Measurements from ENCODE around the gene STKLD1.

STKLD1 gene

GRCh38 chr9:133452562-133452961 lies 76.4 kb downstream of the STKLD1 start:
- H2AK5ac ChIP-seq (ENCODE audit: low read depth, low read length): no peak overlapping the region

GRCh38 chr9:133453651-133454050 lies 77.5 kb downstream of the STKLD1 start:
- Histone ChIP-seq H2BK12ac (ENCODE audit: low read length) (no peak overlapping the region), H3K79me1 (ENCODE audit: low read depth, low read length) (no peaks in the 10 kb centered on the region), H3K4ac (ENCODE audit: low read length) (no peak overlapping the region), H4K8ac (ENCODE audit: low read depth, low read length) (no peak overlapping the region), H3K9ac (ENCODE audit: low read depth, low read length, poor library complexity) (no peak overlapping the region), H3K23ac (ENCODE audit: low read depth, low read length, poor library complexity) (no peak overlapping the region), H2BK15ac (ENCODE audit: low read length) (no peak overlapping the region), H2AK5ac (ENCODE audit: low read depth, low read length) (no peak overlapping the region), H3K27ac (replicated peaks; ENCODE audit: low read length) (no peak overlapping the region), H2AFZ (ENCODE audit: low read length) (no peak overlapping the region), H3K4me3 (ENCODE audit: low read length in 2 of 2) (no peak overlapping the region), H3K36me3 (replicated peaks in 1 of 2; ENCODE audit: control insufficient read depth in 2 of 2, insufficient read depth in 2 of 2, low read length in 2 of 2) (no peaks in the 10 kb centered on the region), H4K91ac (ENCODE audit: low read depth, low read length, poor library complexity) (no peak overlapping the region), H3K4me2 (ENCODE audit: insufficient read depth, low read length, poor library complexity, severe bottlenecking) (no peak overlapping the region), H2BK120ac (ENCODE audit: low read depth, low read length) (no peak overlapping the region), H3K27me3 (ENCODE audit: control insufficient read depth in 3 of 3, insufficient read depth in 3 of 3, low read depth in 1 of 3, low read length in 3 of 3) (peaks cover 0 to 2% (median 0%) of the 10 kb centered on the region in 3 experiments), H3K9me3 (replicated peaks in 1 of 2; ENCODE audit: control insufficient read depth in 2 of 2, insufficient read depth in 1 of 2, low read depth in 1 of 2, low read length in 2 of 2) (no peaks in the 10 kb centered on the region), H3K4me1 (ENCODE audit: control insufficient read depth in 2 of 2, insufficient read depth in 1 of 2, low read depth in 1 of 2, low read length in 2 of 2) (peaks cover 0 to 2% of the 10 kb centered on the region in 2 donors), H3K14ac (ENCODE audit: low read length) (no peak overlapping the region), H3K18ac (ENCODE audit: low read length) (no peak overlapping the region), H2BK5ac (ENCODE audit: low read length) (no peak overlapping the region)
- no CpG with 5 or more reads among the region's 11 CpGs for WGBS, 2 donors (ENCODE audit: extremely low coverage in 2 of 2, insufficient read length in 2 of 2, insufficient replicate concordance in 1 of 2)
- DNase-seq (ENCODE audit: low spot score): no peak

More at GRCh38 chr9:133452562-133452961, 76.4 kb downstream of the STKLD1 start:
- Histone ChIP-seq H3K18ac (ENCODE audit: low read length) (no peak overlapping the region), H3K27me3 (ENCODE audit: control insufficient read depth in 3 of 3, insufficient read depth in 3 of 3, low read depth in 1 of 3, low read length in 3 of 3) (no peaks in the 10 kb centered on the region), H3K9ac (ENCODE audit: low read depth, low read length, poor library complexity) (no peak overlapping the region), H2BK12ac (ENCODE audit: low read length) (no peak overlapping the region), H3K4me3 (ENCODE audit: low read length in 2 of 2) (no peak overlapping the region), H3K4me1 (ENCODE audit: control insufficient read depth in 2 of 2, insufficient read depth in 1 of 2, low read depth in 1 of 2, low read length in 2 of 2) (no peaks in the 10 kb centered on the region), H4K8ac (ENCODE audit: low read depth, low read length) (no peak overlapping the region), H3K36me3 (replicated peaks in 1 of 2; ENCODE audit: control insufficient read depth in 2 of 2, insufficient read depth in 2 of 2, low read length in 2 of 2) (no peaks in the 10 kb centered on the region), H3K27ac (replicated peaks; ENCODE audit: low read length) (no peak overlapping the region), H2BK120ac (ENCODE audit: low read depth, low read length) (no peak overlapping the region), H3K14ac (ENCODE audit: low read length) (no peak overlapping the region), H3K23ac (ENCODE audit: low read depth, low read length, poor library complexity) (no peak overlapping the region), H2BK5ac (ENCODE audit: low read length) (no peak overlapping the region), H3K79me1 (ENCODE audit: low read depth, low read length) (no peaks in the 10 kb centered on the region), H2BK15ac (ENCODE audit: low read length) (no peak overlapping the region), H3K4ac (ENCODE audit: low read length) (no peak overlapping the region), H4K91ac (ENCODE audit: low read depth, low read length, poor library complexity) (no peak overlapping the region), H2AFZ (ENCODE audit: low read length) (no peak overlapping the region), H3K4me2 (ENCODE audit: insufficient read depth, low read length, poor library complexity, severe bottlenecking) (no peak overlapping the region), H3K9me3 (replicated peaks in 1 of 2; ENCODE audit: control insufficient read depth in 2 of 2, insufficient read depth in 1 of 2, low read depth in 1 of 2, low read length in 2 of 2) (no peaks in the 10 kb centered on the region)
- WGBS, 2 donors (ENCODE audit: extremely low coverage in 2 of 2, insufficient read length in 2 of 2, insufficient replicate concordance in 1 of 2): no CpG with 5 or more reads among the region's 7 CpGs
- no peak for DNase-seq (ENCODE audit: low spot score)

GRCh38 chr9:133454325-133454724 lies 78.2 kb downstream of the STKLD1 start:
- H3K9ac ChIP-seq (ENCODE audit: low read depth, low read length, poor library complexity): no peak overlapping the region
- DNase-seq (ENCODE audit: low spot score): no peak
- no peak overlapping the region for H4K91ac ChIP-seq (ENCODE audit: low read depth, low read length, poor library complexity)
- no CpG with 5 or more reads among the region's 19 CpGs for WGBS, 2 donors (ENCODE audit: extremely low coverage in 2 of 2, insufficient read length in 2 of 2, insufficient replicate concordance in 1 of 2)
- no peak overlapping the region for H3K4me2 ChIP-seq (ENCODE audit: insufficient read depth, low read length, poor library complexity, severe bottlenecking)
- H3K18ac ChIP-seq (ENCODE audit: low read length): no peak overlapping the region
- H2AFZ ChIP-seq (ENCODE audit: low read length): no peak overlapping the region
- no peak overlapping the region for H2BK12ac ChIP-seq (ENCODE audit: low read length)
- H3K27me3 ChIP-seq (ENCODE audit: control insufficient read depth in 3 of 3, insufficient read depth in 3 of 3, low read depth in 1 of 3, low read length in 3 of 3): peaks cover 0 to 2% (median 0%) of the 10 kb centered on the region in 3 experiments
- no peaks in the 10 kb centered on the region for H3K9me3 ChIP-seq (replicated peaks in 1 of 2; ENCODE audit: control insufficient read depth in 2 of 2, insufficient read depth in 1 of 2, low read depth in 1 of 2, low read length in 2 of 2)
- peak overlapping the region; percentile 43 for H2AK5ac ChIP-seq (ENCODE audit: low read depth, low read length)
- H3K4ac ChIP-seq (ENCODE audit: low read length): no peak overlapping the region
- no peaks in the 10 kb centered on the region for H3K36me3 ChIP-seq (replicated peaks in 1 of 2; ENCODE audit: control insufficient read depth in 2 of 2, insufficient read depth in 2 of 2, low read length in 2 of 2)
- no peak overlapping the region for H3K27ac ChIP-seq (replicated peaks; ENCODE audit: low read length)
- H4K8ac ChIP-seq (ENCODE audit: low read depth, low read length): no peak overlapping the region
- H2BK15ac ChIP-seq (ENCODE audit: low read length): no peak overlapping the region
- H3K23ac ChIP-seq (ENCODE audit: low read depth, low read length, poor library complexity): peak overlapping the region; percentile 20
- no peaks in the 10 kb centered on the region for H3K79me1 ChIP-seq (ENCODE audit: low read depth, low read length)
- H3K4me3 ChIP-seq (ENCODE audit: low read length in 2 of 2): peak overlapping the region in 1 of 2 donors; percentile 9
- H2BK5ac ChIP-seq (ENCODE audit: low read length): no peak overlapping the region
- peak overlapping the region; percentile 47 for H3K14ac ChIP-seq (ENCODE audit: low read length)
- H3K4me1 ChIP-seq (ENCODE audit: control insufficient read depth in 2 of 2, insufficient read depth in 1 of 2, low read depth in 1 of 2, low read length in 2 of 2): peaks cover 3 to 8% of the 10 kb centered on the region in 2 donors
- no peak overlapping the region for H2BK120ac ChIP-seq (ENCODE audit: low read depth, low read length)

GRCh38 chr9:133454943-133455673 lies 78.9 kb downstream of the STKLD1 start:
- Histone ChIP-seq H3K14ac (ENCODE audit: low read length) (no peak overlapping the region), H3K9ac (ENCODE audit: low read depth, low read length, poor library complexity) (no peak overlapping the region), H2BK5ac (ENCODE audit: low read length) (no peak overlapping the region), H2AFZ (ENCODE audit: low read length) (no peak overlapping the region), H3K4ac (ENCODE audit: low read length) (no peak overlapping the region), H3K4me3 (ENCODE audit: low read length in 2 of 2) (no peak overlapping the region), H3K23ac (ENCODE audit: low read depth, low read length, poor library complexity) (peak overlapping the region; percentile 43), H2BK12ac (ENCODE audit: low read length) (no peak overlapping the region), H3K4me1 (ENCODE audit: control insufficient read depth in 2 of 2, insufficient read depth in 1 of 2, low read depth in 1 of 2, low read length in 2 of 2) (peaks cover 3 to 8% of the 10 kb centered on the region in 2 donors), H4K8ac (ENCODE audit: low read depth, low read length) (peak overlapping the region; percentile 43), H3K27ac (replicated peaks; ENCODE audit: low read length) (no peak overlapping the region), H4K91ac (ENCODE audit: low read depth, low read length, poor library complexity) (no peak overlapping the region), H3K79me1 (ENCODE audit: low read depth, low read length) (no peaks in the 10 kb centered on the region), H2AK5ac (ENCODE audit: low read depth, low read length) (peak overlapping the region; percentile 37), H2BK15ac (ENCODE audit: low read length) (no peak overlapping the region), H3K4me2 (ENCODE audit: insufficient read depth, low read length, poor library complexity, severe bottlenecking) (no peak overlapping the region), H3K9me3 (replicated peaks in 1 of 2; ENCODE audit: control insufficient read depth in 2 of 2, insufficient read depth in 1 of 2, low read depth in 1 of 2, low read length in 2 of 2) (no peaks in the 10 kb centered on the region), H3K18ac (ENCODE audit: low read length) (peak overlapping the region; percentile 38), H3K27me3 (ENCODE audit: control insufficient read depth in 3 of 3, insufficient read depth in 3 of 3, low read depth in 1 of 3, low read length in 3 of 3) (peaks cover 0 to 2% (median 0%) of the 10 kb centered on the region in 3 experiments), H2BK120ac (ENCODE audit: low read depth, low read length) (no peak overlapping the region), H3K36me3 (replicated peaks in 1 of 2; ENCODE audit: control insufficient read depth in 2 of 2, insufficient read depth in 2 of 2, low read length in 2 of 2) (no peaks in the 10 kb centered on the region)
- DNase-seq (ENCODE audit: low spot score): no peak
- WGBS, 2 donors (ENCODE audit: extremely low coverage in 2 of 2, insufficient read length in 2 of 2, insufficient replicate concordance in 1 of 2): no CpG with 5 or more reads among the region's 20 CpGs

All from neuronal stem cell (in vitro differentiated cells).